OCI-LY7 (cell line): ENCODE data around the gene UBE2M. TPM values are rescaled to one million over a fixed set of nuclear protein-coding genes. Genes with fewer than 3 reads are reported as not detected.
A peak's percentile ranks its signal among the peaks of the same experiment; 100 is the strongest.

Source experiments
- BruUV-seq: library from RNA; stranded (reverse); fragments of 400-500 nt; replicated peaks from 2 replicates; lab custom pipeline; 2021; lab: Mats Ljungman, UMichigan
- CTCF ChIA-PET: fragments of 300-600 bp; sonication (Branson Sonifier 250); formaldehyde crosslinking; loops from one replicate; lab custom pipeline; 2022; ENCODE audit warnings: antibody characterized with exemption; ENCODE audit not compliant: unreplicated experiment; lab: Charles Lee
- POLR2A ChIA-PET: fragments of 300-600 bp; sonication (Branson Sonifier 250); formaldehyde crosslinking; loops from one replicate; lab custom pipeline; 2022; ENCODE audit warnings: antibody characterized with exemption; lab: Charles Lee
- DNase-seq: peaks from one replicate; pipeline ENCODE4 v3.0.0-alpha.2; 2015; ENCODE audit warnings: low spot score
- H2AFZ ChIP-seq: fragments of 200-600 bp; sonication (generic), shearing (Covaris generic); 2 replicates; pipeline ENCODE4 v1.6.1; 2014; ENCODE audit warnings: mild to moderate bottlenecking, antibody characterized with exemption, low read length, moderate library complexity
- H3K27ac ChIP-seq: fragments of 200-600 bp; sonication (generic); 2 replicates; pipeline ENCODE4 v1.5.1; 2014; ENCODE audit warnings: mixed run types, low read depth, mild to moderate bottlenecking, moderate library complexity, low read length, inconsistent platforms; ENCODE audit not compliant: poor library complexity, severe bottlenecking
- H3K36me3 ChIP-seq: fragments of 200-600 bp; sonication (generic); 2 replicates; pipeline ENCODE4 v1.6.1; 2014; ENCODE audit warnings: mild to moderate bottlenecking, antibody characterized with exemption, low read length, moderate library complexity, mixed read lengths; ENCODE audit not compliant: insufficient read depth
- H3K4me1 ChIP-seq: fragments of 200-600 bp; sonication (generic); 2 replicates; pipeline ENCODE4 v1.5.1; 2014; ENCODE audit warnings: mild to moderate bottlenecking, low read length; ENCODE audit not compliant: insufficient read depth, poor library complexity, severe bottlenecking
- H3K4me2 ChIP-seq: fragments of 200-600 bp; sonication (generic); 2 replicates; pipeline ENCODE4 v1.6.1; 2014; ENCODE audit warnings: mild to moderate bottlenecking, low read length
- H3K4me3 ChIP-seq: fragments of 200-600 bp; sonication (generic); 2 replicates; pipeline ENCODE4 v1.5.1; 2014; ENCODE audit warnings: mild to moderate bottlenecking, low read depth, low read length; ENCODE audit not compliant: poor library complexity, severe bottlenecking
- H3K79me2 ChIP-seq: fragments of 200-600 bp; sonication (generic); 2 replicates; pipeline ENCODE4 v1.6.1; 2016; ENCODE audit warnings: low read depth, mild to moderate bottlenecking, low read length, moderate library complexity, mixed read lengths; ENCODE audit not compliant: insufficient read depth
- H3K9me2 ChIP-seq: fragments of 200-600 bp; sonication (generic); 2 replicates; pipeline ENCODE4 v1.6.1; 2016; ENCODE audit warnings: mild to moderate bottlenecking, low read length, mixed read lengths; ENCODE audit not compliant: insufficient read depth
- H3K9me3 ChIP-seq: fragments of 200-600 bp; sonication (generic); 2 replicates; pipeline ENCODE4 v1.6.1; 2014; ENCODE audit warnings: mild to moderate bottlenecking, mixed run types, low read length, mixed read lengths
- H4K20me1 ChIP-seq: fragments of 200-600 bp; sonication (generic); 2 replicates; pipeline ENCODE4 v1.6.1; 2014; ENCODE audit warnings: mild to moderate bottlenecking, antibody characterized with exemption, low read length, moderate library complexity, mixed read lengths; ENCODE audit not compliant: insufficient read depth
- CTCF ChIP-seq: fragments of 200-600 bp; sonication (generic); conservative IDR thresholded peaks from 2 replicates; pipeline ENCODE4 v1.5.1; 2014; ENCODE audit warnings: mild to moderate bottlenecking, antibody characterized with exemption, low read length, moderate library complexity, mixed read lengths
- EZH2phosphoT487 ChIP-seq: fragments of 200-600 bp; sonication (generic); IDR thresholded peaks from 2 replicates; pipeline ENCODE4 v1.6.1; 2018; ENCODE audit warnings: low read depth, borderline replicate concordance, mild to moderate bottlenecking, mixed run types, antibody characterized with exemption, low read length, moderate library complexity, mixed read lengths
- intact Hi-C: fragments of 100-400 bp; cut with micrococcal nuclease; formaldehyde crosslinking; loops from one replicate; pipeline ENCODE4 v1.10.0; 2022; ENCODE audit not compliant: unreplicated experiment
- total RNA-seq, 2 experiments: library from RNA; depleted of rRNA in 1 of 2; stranded (reverse); fragments of >200 nt in 1 of 2; shearing (Covaris generic) in 1 of 2; gene quantifications; 2 replicates each; pipeline ENCODE4 v1.2.3, GENCODE V29; 2014 to 2022

The UBE2M gene
- total RNA-seq, 2 experiments from 2014 or later: 101 to 117 TPM

GRCh38 chr19:58563823-58564222 is 5.4 kb upstream of the UBE2M start:
- DNase-seq: no peak
- Histone ChIP-seq H4K20me1 (no peaks in the 10 kb centered on the region), H3K9me3 (no peaks in the 10 kb centered on the region), H3K79me2 (no peaks in the 10 kb centered on the region), H3K4me1 (peaks cover 24% of the 10 kb centered on the region), H3K4me3 (no peak overlapping the region), H2AFZ (no peak overlapping the region), H3K4me2 (no peak overlapping the region), H3K27ac (no peak overlapping the region), H3K36me3 (peaks cover 14% of the 10 kb centered on the region; the same call in 1 of the 2 replicates), H3K9me2 (no peaks in the 10 kb centered on the region)
- ChIA-PET CTCF (no interaction called here), POLR2A (no interaction called here)
- no TSS peak for BruUV-seq
- intact Hi-C loops: no loop called here
- no peak for TF ChIP-seq EZH2phosphoT487
- TF ChIP-seq CTCF: no peak

GRCh38 chr19:58563034-58563573 is 4.7 kb upstream of the UBE2M start:
- Histone ChIP-seq H3K9me3 (no peaks in the 10 kb centered on the region), H2AFZ (no peak overlapping the region), H3K27ac (no peak overlapping the region), H4K20me1 (no peaks in the 10 kb centered on the region), H3K36me3 (peaks cover 9% of the 10 kb centered on the region; the same call in 1 of the 2 replicates), H3K9me2 (no peaks in the 10 kb centered on the region), H3K4me3 (no peak overlapping the region), H3K4me2 (peak overlapping the region; percentile 33; the same call in 1 of the 2 replicates), H3K79me2 (no peaks in the 10 kb centered on the region; the same call in 1 of the 2 replicates), H3K4me1 (peaks cover 24% of the 10 kb centered on the region)
- TF ChIP-seq EZH2phosphoT487: no peak
- no peak for TF ChIP-seq CTCF
- intact Hi-C loops: no loop called here
- DNase-seq: peak; percentile 40
- BruUV-seq: no TSS peak
- ChIA-PET CTCF (no interaction called here), POLR2A (no interaction called here)
